HG02943 (cell line): ENCODE data around the gene SLC24A3.

ENCODE experiments used
- ATAC-seq: cut with Tn5 transposase; IDR thresholded peaks from one replicate; pipeline ENCODE4 v1.9.1; 2021; ENCODE audit warnings: mild to moderate bottlenecking, low read depth, moderate library complexity; ENCODE audit not compliant: unreplicated experiment

SLC24A3 gene

DNA sequence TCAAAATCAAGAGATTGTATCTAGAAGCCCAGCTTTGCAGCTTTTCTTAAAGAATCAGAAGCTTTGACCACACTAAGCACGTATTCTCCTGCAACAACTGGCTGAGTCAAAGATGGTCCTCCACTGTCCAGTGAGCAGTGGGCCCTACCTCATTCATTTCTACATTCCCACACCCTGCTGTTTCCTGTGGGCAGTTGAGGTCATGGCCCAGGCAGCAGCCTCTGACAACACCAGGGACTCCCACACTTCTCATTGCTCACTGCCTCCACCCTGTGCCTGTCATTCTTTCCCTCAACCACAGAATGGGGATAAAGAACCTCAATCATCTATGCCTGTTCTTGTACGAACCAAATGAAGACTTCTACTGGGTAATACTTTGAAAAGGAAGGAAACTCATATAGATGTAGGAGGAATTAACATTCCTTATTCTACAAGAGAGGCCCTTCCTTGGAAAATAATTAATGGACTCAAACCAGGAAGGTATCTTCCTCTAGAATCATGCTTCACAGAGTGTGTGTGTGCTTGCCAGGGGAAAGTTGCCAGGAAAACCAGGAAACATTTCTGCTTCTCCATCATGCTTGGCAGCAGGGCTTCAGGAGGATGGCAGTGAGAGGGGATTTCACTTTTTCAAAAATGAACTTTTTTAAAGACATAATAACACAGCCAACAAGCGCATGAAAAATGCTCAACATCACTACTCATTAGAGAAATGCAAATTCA is 353.9 kb downstream of the SLC24A3 start:
- no peak for ATAC-seq

DNA sequence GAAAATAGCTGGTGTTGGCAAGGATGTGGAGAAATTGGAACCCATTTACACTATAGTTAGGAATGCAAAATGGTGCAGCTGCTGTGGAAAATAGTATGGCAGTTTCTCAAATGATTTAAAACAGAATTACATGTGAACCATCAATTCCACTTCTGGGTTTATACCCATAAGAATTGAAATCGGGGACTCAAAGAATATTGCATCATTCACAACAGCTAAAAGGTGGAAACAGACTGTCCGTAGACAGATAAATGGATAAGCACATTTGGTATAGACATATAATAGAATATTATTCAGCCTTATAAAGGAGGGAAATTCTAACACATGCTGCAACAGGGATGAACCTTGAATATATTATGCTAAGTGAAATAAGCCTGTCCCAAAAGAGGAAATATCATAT is 355.7 kb downstream of the SLC24A3 start:
- ATAC-seq: no peak

DNA sequence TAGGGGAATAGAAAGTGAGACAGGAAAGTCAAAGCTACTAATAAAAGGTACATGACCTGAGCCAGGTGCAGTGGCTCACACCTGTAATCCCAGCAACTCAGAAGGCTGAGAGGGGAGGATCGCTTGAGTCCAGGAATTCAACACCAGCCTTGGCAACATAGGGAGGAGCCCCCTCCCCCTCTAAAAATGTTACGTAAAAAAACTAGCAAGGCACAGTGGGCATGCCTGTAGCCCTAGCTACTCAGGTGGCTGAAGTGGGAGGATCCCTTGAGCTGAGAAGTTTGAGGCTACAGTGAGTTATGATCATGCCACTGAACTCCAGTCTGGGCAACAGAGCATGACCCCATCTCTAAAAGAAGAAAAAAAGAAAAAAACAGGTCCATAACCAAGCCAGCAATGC is 359.6 kb downstream of the SLC24A3 start:
- no peak for ATAC-seq

DNA sequence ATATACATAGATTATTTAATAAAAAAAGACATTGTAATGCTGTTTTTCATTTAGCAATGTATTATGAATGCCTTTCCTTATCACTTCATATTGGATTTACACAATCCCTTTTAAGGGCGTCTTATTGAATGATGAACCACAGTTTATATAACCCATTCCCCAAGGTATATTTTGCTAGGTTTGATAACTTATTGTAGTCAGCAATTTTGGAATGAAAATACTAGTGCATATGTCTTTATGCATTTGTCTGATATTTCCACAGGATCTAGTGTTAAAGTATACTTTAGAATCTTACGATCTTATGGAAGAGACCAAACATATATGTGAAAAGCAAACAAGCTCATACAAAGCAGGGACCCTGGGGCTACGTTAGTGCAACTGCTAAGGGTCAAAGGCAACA is 365.2 kb downstream of the SLC24A3 start:
- ATAC-seq: no peak

DNA sequence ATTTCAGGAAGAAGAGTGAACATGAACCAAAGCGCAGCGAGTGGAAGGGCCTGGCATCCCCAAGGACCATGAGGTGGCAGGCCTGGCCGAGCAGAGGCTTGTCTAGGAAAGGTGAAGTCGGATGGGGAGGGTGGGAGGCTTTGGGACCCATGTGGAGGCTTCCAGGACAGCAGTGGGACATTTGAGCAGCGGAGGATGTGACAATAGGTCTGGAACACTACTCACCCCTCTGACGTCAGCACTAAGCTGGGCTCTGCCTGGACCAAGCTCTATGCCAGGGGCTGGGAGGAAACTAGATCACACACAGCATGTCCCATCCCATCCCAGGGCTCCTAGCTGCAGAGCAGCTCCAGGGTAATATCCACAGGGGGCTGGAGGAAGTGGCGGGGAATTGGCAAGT is 370.3 kb downstream of the SLC24A3 start:
- ATAC-seq: no peak

DNA sequence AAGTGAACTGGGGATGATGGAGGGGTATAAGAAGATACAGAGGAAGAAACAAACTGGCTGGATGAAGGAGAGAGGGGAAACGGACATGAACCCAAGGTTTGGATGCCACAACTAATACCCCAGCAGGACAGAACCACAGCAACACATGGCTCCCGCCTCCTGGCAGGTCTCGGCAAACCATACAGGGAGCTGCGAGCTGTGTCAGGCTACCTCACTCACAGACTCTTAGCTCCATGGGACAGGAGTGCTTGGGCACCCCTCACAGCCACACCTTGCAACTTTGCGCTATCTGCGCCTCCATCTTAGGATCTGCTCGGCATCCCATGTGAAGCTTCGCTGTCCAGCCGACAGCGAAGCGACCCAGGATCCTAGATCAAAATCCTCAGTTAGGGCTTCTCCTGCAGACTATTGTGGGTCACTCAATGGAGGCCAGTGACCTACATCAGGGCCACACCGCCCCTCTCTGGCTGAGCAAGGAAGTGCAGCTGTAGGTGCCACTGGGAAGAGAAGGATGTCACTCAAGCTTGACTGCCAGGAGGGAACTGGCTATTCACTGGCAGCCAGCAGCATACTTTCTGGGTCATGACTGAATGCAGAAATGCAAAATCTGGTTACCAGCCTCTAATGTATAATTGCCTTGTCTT is 371.2 kb downstream of the SLC24A3 start:
- no peak for ATAC-seq

DNA sequence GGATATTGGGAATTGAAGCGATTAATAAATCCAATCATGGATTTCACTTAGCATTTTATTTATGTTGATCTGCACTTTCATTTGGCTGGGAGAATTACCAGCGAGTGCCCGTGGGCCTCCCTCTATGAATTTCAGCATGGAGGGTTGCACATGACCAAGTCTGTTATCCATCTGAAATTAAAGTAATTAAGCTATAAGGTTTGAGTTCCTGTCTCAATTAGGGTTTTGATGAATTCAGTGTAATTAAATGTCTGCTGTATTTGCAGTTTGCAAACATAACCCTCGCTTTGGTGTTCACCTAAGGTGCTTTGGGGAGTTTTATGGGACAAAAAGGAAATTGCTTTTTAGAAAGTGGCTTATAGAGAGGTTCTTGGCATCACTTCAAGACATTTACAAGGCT is 375.8 kb downstream of the SLC24A3 start:
- no peak for ATAC-seq

DNA sequence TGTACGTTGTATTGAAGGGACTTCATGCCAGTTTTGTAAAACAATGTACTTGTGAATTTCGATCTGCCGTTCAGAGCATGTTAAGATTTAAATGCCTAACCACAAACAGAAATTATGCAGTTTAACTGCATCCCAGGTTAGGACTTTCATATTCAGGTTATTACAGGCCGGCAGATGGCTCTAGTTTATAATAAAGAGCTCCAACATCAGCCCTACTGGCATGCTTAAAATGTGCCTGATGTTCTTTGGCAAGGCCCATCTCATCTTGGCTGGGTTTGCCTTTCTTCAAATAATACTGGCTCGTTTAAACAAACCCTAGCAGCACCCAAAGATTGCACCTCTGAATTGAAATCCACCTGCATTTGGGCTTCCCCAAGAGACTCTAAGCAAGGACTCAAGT is 376.3 kb downstream of the SLC24A3 start:
- no peak for ATAC-seq

DNA sequence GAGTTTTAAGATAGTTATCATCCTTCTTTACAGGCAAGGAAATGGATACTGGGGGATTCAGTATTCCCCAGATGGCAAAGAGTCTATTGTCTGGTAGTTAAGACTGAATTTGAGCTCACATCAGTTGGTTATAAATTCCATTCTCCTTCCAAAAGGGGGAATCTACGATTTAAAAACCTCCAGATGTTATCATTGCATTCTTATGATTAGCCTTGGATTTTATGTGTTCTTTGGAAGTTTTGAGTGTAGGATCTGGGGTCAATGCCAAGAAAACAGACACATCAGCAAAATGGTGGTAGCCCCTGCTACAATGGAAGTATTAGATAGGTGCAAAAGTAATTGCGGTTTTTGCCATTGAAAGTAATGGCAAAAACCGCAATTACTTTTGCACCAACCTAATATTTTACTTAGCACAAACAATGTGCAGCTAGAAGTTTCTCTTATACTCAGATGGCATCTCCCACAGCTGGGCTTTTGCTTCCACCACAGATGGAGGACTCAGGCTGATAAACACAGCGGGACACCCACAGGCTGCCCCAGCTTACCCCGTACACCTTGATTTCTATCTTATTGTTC is 377.4 kb downstream of the SLC24A3 start:
- ATAC-seq: no peak

DNA sequence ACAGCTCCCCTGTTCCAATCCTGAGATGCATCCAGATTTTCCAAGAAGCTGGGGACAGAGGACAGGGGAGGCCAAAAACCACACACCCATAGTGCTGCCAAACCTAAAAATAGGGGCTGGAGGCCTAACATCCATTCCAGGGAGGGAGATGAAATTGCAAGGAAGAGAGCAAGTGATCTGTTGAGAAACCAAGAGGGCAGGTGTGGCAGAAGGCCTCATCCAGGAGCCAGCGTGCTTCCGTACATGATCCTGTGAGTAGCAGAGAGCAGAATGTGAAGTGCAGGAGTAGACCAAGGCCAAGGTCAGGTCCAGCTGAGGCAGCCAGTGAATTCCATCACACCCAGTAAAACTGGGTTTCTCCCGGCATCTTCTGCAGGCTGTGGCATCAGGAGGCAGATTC is 377.9 kb downstream of the SLC24A3 start:
- ATAC-seq: no peak

DNA sequence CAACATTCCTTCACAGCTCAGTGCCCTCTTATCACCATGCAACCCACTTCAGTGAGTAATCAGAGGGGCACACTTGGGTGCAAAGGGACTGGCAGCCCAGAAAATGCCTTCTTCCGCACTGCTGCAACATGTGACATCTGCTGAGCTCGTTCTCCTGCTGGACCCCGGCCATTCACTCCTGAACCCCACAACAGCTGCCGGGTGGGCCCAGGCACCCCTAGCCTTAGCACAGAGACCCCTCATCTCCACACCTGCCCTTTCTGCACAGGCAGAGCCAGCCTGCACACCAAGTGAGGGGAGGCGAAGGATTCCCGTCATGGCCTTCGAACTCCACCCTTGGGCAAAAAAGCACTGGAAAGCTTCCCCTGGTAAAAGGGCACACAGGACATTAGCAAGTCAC is 381.3 kb downstream of the SLC24A3 start:
- no peak for ATAC-seq

DNA sequence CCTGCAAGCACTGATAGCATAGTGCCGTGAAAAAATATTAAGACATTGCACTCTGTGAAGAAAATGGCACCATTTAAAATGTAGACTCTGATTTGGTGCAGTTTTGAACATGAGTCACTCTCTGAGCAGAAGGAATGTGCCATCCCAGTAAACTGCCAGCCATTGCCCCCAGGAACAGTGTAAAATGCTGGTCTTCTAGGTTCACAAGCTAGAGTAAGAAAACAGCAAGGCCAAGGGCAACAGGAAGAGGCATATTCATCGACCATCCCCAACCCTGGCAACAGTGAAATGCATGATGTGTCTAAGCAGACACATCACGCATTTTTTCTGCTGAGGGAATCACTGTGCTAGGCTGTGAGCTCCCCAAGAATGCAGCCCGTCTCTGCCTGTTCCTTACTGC is 382.5 kb downstream of the SLC24A3 start:
- ATAC-seq: no peak

DNA sequence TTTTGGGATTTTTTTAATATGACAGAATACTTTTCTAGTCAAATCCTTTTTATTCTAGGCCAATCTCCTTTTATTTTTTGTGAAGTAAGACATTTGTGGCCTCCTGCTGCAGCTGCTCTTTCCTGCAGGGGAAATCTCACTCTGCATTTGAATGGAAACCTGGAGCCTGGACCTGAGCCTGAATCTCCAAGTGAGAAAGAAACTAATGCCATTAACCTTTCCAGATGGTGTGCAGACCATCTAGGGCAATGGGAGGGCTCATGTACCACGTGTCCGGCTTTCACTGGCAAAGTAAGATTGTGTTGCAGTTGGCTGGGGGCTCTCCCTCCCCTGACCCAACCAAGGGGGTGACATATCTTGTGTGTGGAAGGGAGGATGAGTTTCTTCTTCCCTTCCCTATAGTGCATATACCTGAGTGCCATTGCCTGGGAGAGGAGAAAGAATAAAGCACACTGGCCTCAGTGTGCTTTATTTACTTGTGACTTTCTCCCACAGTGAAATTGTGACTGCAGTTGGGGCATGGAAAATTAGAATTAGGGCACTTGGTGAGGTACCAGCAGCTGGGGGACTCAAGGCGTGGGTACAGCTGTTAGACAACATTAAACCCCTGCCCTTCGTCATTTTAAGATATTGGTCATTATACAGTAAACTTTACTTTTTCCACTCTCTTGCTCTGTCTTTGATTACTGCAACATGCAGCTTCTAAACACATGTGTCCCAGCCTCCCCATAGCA is 385.8 kb downstream of the SLC24A3 start:
- ATAC-seq: no peak

DNA sequence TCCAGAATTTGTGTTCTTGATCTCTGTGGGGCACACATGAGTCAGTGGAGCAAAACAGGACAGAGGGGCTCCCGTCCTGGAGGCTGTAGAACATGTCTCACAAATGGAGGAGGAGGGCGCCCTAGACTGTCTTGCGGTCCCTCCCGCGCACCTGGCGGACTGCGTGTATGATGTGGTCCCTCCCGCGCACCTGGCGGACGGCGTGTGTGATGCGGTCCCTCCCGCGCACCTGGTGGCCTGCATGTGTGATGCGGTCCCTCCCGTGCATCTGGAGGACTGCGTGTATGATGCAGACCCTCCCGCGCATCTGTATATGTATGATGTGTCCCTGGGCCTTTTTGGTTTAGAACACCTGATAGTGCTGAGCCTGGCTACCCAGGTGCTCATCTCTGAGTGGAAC is 386.8 kb downstream of the SLC24A3 start:
- no peak for ATAC-seq

DNA sequence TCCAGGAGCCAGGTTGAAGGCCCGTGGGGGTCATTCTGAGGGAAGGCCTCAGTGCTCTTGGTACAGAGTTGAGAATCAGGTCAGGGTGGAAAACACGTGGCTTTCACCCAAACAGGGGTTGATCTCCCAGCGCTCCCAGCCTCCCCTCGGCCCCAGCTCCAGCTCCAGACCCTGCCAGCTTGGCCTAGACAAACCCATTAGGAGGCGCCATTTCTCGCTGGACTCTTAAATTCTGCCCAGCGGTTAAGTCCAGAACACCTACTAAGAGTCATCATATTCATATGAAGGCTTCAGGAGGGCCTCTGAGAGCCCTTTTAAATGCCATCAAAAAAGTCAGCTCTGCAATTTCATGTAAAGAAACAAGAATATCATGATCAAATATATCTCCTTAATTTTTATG is 387.6 kb downstream of the SLC24A3 start:
- ATAC-seq: no peak

DNA sequence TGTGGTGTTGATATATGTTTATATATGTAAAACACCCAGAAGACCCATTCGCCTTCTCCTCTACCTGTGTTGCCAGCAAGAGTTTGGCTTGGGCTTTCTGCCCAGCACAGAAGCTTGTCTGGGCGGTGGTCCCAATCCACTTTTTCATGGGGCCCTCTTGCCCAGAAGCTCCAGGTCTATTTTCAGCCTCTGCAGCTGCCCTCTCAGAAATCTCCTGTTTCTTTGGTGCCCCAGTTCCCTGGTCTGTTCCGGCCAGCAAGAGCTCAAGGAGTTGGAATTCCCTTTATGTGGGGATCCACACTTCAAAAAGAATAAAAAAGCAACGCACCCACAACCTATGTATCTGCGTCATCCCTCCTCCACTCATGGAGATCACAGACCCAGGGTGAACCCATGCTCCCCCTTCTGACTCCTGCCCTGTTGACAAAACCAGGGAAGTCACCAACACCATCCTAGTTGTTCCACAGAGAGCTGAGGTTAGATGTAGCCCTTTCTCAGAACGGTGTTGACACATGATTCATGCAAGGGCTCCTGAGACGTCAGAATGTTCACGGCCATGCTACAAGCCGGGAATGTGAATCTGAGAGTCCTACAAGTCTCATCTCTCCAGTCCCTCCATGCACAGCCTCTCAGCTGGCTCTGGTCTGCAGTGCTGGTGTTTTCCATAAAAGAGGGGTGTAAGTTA is 388.8 kb downstream of the SLC24A3 start:
- no peak for ATAC-seq

DNA sequence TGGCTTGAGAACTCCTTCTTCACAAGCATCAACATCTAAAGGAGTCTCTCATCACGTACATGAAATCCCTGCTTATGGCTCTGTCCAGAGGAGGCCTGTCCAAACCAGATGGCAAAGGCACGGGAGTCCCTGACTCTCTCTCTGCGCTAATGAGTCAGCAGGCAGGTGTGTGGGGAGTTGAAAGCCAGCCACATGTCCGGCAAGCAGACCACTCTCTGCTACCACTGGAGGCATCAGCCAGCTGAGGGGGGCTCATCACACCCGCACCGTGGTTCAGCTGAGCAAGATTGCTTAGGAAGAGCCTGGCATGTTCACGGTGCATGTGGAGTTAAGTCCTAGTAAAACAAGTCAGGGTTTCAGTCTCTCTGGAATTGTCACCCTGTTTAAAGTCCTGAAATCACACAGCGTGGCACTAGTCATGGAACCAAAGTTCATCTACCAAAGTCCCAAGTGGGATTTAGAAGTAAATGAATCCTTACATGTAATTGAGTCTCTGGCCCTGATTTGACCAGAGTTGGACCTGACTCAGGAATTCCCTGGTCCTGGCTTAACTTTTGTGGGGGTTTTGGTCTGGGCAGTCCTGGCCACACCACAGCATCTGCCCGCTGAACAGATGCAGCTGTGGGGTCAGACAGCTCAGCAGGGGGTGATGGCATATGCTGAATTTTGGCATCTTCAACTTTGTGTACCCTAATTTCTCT is 390.4 kb downstream of the SLC24A3 start:
- no peak for ATAC-seq

DNA sequence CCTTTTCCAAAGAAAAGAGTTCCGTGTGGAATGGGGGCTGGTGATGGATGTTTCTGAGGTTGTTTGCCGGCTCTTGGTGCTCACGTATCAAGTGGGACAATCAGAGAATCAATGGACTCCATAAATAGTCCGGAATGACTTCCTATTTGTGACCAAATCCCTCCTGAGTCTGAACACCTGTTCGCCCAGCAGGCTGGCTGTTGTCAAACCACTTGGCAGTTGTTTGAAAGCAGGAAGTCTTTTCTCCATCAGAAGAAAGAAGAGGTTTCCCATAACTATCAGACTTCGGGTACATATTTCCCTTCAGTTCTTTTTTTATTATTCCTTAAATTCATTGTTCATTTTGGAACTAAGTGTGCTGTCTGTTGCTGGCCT is 390.9 kb downstream of the SLC24A3 start:
- no peak for ATAC-seq

DNA sequence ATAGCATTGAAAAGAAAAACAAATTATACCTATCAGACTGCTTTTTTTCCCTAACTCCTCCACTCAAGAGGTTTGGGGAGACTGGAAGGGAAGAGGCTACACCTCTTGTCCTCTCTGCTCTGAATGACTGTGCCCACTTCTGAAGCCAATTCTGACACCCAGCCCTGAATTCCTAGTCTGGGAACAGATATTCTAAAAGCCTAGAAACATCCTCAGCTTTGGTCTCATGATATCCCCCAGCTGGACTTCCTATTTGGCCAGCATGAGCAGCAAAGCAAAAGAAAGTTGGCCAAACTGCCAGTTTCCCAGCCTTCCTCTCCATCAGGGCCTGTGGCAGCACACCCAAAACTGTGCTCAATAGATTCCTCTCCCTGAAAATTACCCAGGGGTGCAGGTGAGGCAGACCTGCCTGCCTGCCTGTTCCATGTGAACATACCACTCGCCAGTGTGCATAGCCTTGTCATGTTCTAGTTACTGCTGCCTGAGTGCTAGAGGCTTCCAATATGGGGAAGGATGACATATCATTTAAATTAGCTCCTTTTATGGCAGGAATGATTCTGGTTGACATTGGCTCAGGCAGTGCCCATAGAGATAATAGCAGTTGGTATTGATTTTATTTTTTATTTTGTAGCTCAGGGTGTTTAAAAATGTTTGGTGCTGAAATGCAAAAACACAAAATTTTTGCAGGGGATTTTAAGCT is 393.5 kb downstream of the SLC24A3 start:
- no peak for ATAC-seq
